ENCODE data around the gene PSMD9.

GRCh38 chr12:121893961-121894460 is 5.4 kb downstream of the PSMD9 start:
- no peak for TF ChIP-seq CTCF (IDR thresholded peaks at IDR 0.05)
- TF ChIP-seq POLR2AphosphoS5 (IDR thresholded peaks at IDR 0.05), result no peak
